Spleen (tissue), 11 donors: ENCODE results near the gene RIMBP2. TPM values are rescaled to one million over a fixed set of nuclear protein-coding genes. Genes with fewer than 3 reads are reported as not detected.

Experiments
- DNase-seq: peaks from one replicate; pipeline ENCODE4 v3.0.0-alpha.2; 2020
- H3K27ac ChIP-seq, 8 donors: fragments of 200-600 bp; sonication (generic) in 7 of 8; 1 replicate in 4 of 8; 2 replicates in 4 of 8; pipeline versions ENCODE4 v1.5.0 to v1.8.0; 2016 to 2021; ENCODE audit warnings: inconsistent platforms in 4 of 8, mild to moderate bottlenecking in 4 of 8, moderate library complexity in 1 of 8
- H3K27me3 ChIP-seq, 7 donors: fragments of 200-600 bp; sonication (generic) in 6 of 7; replicated peaks in 1 of 7; 1 replicate in 4 of 7; 2 replicates in 3 of 7; pipeline versions ENCODE4 v1.5.0 to v1.8.0; 2016 to 2021; ENCODE audit warnings: inconsistent platforms in 3 of 7, mild to moderate bottlenecking in 1 of 7
- H3K36me3 ChIP-seq, 6 donors: fragments of 200-600 bp; sonication (generic) in 5 of 6; 1 replicate in 4 of 6; 2 replicates in 2 of 6; pipeline versions ENCODE4 v1.5.0 to v1.8.0; 2016 to 2021; ENCODE audit warnings: inconsistent platforms in 2 of 6
- H3K4me1 ChIP-seq, 6 donors: fragments of 200-600 bp; sonication (generic) in 5 of 6; 1 replicate in 3 of 6; 2 replicates in 3 of 6; pipeline versions ENCODE4 v1.5.0 to v1.8.0; 2016 to 2021; ENCODE audit warnings: inconsistent platforms in 3 of 6
- H3K4me3 ChIP-seq, 8 donors: fragments of 200-600 bp; sonication (generic) in 7 of 8; 1 replicate in 4 of 8; 2 replicates in 4 of 8; pipeline versions ENCODE4 v1.5.0 to v1.8.0; 2016 to 2021; ENCODE audit warnings: inconsistent platforms in 4 of 8, mild to moderate bottlenecking in 4 of 8, moderate library complexity in 2 of 8
- H3K9me3 ChIP-seq, 8 donors: fragments of 200-600 bp; sonication (generic) in 7 of 8; 1 replicate in 4 of 8; 2 replicates in 4 of 8; pipeline versions ENCODE4 v1.5.0 to v1.8.0; 2016 to 2021; ENCODE audit warnings: inconsistent platforms in 4 of 8
- CTCF ChIP-seq, 11 experiments: fragments of 200-600 bp in 7 of 11; fragments of 450-650 bp in 4 of 11; sonication (generic) in 4 of 11; IDR thresholded peaks in 8 of 11; conservative IDR thresholded peaks in 3 of 11; 1 replicate in 7 of 11; 2 replicates in 4 of 11; pipeline versions ENCODE4 v1.4.0 to v1.8.0; 2016 to 2021; ENCODE audit warnings: antibody characterized with exemption in 11 of 11, inconsistent platforms in 4 of 11, mild to moderate bottlenecking in 1 of 11
- POLR2A ChIP-seq, 3 donors: fragments of 450-650 bp; IDR thresholded peaks; one replicate each; pipeline ENCODE4 v1.5.1; 2017; ENCODE audit warnings: antibody characterized with exemption in 3 of 3, mild to moderate bottlenecking in 1 of 3
- POLR2AphosphoS5 ChIP-seq, 3 donors: sonication (generic); formaldehyde crosslinking; IDR thresholded peaks; one replicate each; pipeline ENCODE4 v1.5.1; 2017; ENCODE audit warnings: antibody characterized with exemption in 3 of 3
- WGBS, 5 donors: extraction: QIAGEN DNeasy Blood & Tissue Kit in 3 of 5; methylation state at CpG; one replicate each; pipeline versions ENCODE4 v1.1.5 to v1.1.7; 2013 to 2018; 5-methylcytosine and 5-hydroxymethylcytosine counted together
- intact Hi-C: fragments of 100-400 bp; cut with DNase I; formaldehyde crosslinking; loops from one replicate; pipeline ENCODE4 v1.15.0; 2023; ENCODE audit warnings: low total_unique reads
- polyA plus RNA-seq, 3 donors: library from polyadenylated mRNA; stranded (reverse); fragments of 200-250 nt; gene quantifications; one replicate each; pipeline ENCODE4 v1.2.1, GENCODE V29; 2013
- total RNA-seq, 7 donors: library from RNA; depleted of rRNA in 3 of 7; stranded (reverse); fragments of >200 nt in 3 of 7; fragmentation: NEBNext Ultra II Directional in 4 of 7; extraction: Animal tissue kit (Norgen Biotek cat#: 25700) in 4 of 7; gene quantifications; one replicate each; pipeline versions ENCODE4 v1.1.0 to v1.2.1, GENCODE V29; 2016 to 2021
- donor health status: healthy with polysubstance abuse.
- donor health status: DM: no; HTN: no; CAD: no; lungs with moderate emphysema.
- donor health status: DM: no; HTN: no; CAD: no.
- donor health status: Bipolar disorder and iron deficiency.
- donor health status: healthy.
- donor health status: DM: no; HTN: no; CAD: no.
- donor health status: DM: yes; HTN: yes; CAD: no.

Gene RIMBP2
- total and polyA plus RNA-seq, 10 donors, result 0.05 to 5.2 (median 0.95) TPM

- intact Hi-C loops, result no loop called here
- Histone ChIP-seq H3K36me3 (no peaks in the 10 kb centered on the region), H3K27me3 (no peaks in the 10 kb centered on the region), H3K4me1 (no peaks in the 10 kb centered on the region), H3K4me3 (no peak overlapping the region), H3K9me3 (peaks cover 0 to 36% (median 26%) of the 10 kb centered on the region in 8 donors), H3K27ac (no peak overlapping the region)
- no peak for DNase-seq
- no peak for TF ChIP-seq POLR2A (IDR thresholded peaks at IDR 0.05)
- TF ChIP-seq CTCF (IDR thresholded peaks at IDR 0.05 in 8 of 11, conservative IDR thresholded peaks at IDR 0.05 in 3 of 11), result no peak
- TF ChIP-seq POLR2AphosphoS5 (IDR thresholded peaks at IDR 0.05), result no peak
- WGBS, 5 donors, result 75 to 91% (median 81%) methylated on average over 4 to 6 of the region's 6 CpGs
These were observed 149.5 kb downstream of the RIMBP2 start for GRCh38 chr12:130566446-130567155.

- intact Hi-C loops, result no loop called here
- Histone ChIP-seq H3K36me3 (no peaks in the 10 kb centered on the region), H3K4me3 (no peak overlapping the region), H3K9me3 (peaks cover 0 to 36% (median 26%) of the 10 kb centered on the region in 8 donors), H3K4me1 (no peaks in the 10 kb centered on the region), H3K27ac (no peak overlapping the region), H3K27me3 (no peaks in the 10 kb centered on the region)
- DNase-seq, result no peak
- WGBS, 5 donors, result 92 to 100% (median 97%) methylated on average over 1 of the region's 1 CpG
- TF ChIP-seq CTCF (IDR thresholded peaks at IDR 0.05 in 8 of 11, conservative IDR thresholded peaks at IDR 0.05 in 3 of 11) (no peak), POLR2A (IDR thresholded peaks at IDR 0.05) (no peak), POLR2AphosphoS5 (IDR thresholded peaks at IDR 0.05) (no peak)
These were observed 150.9 kb downstream of the RIMBP2 start for GRCh38 chr12:130565189-130565588.

- intact Hi-C loops, result no loop called here
- TF ChIP-seq CTCF (IDR thresholded peaks at IDR 0.05 in 8 of 11, conservative IDR thresholded peaks at IDR 0.05 in 3 of 11), result no peak
- no peak for TF ChIP-seq POLR2AphosphoS5 (IDR thresholded peaks at IDR 0.05)
- no peak for TF ChIP-seq POLR2A (IDR thresholded peaks at IDR 0.05)
- Histone ChIP-seq H3K27ac (no peak overlapping the region), H3K4me3 (no peak overlapping the region), H3K4me1 (no peaks in the 10 kb centered on the region), H3K9me3 (peaks cover 0 to 36% (median 26%) of the 10 kb centered on the region in 8 donors), H3K27me3 (no peaks in the 10 kb centered on the region), H3K36me3 (no peaks in the 10 kb centered on the region)
- 62 to 84% (median 79%) methylated on average over 2 of the region's 2 CpGs for WGBS, 5 donors
- DNase-seq, result no peak
These were observed 152.8 kb downstream of the RIMBP2 start for GRCh38 chr12:130563323-130563722.

- no peak for DNase-seq
- peaks cover 0 to under 1% (median 0%) of the 10 kb centered on the region in 7 donors for H3K27me3 ChIP-seq
- no peaks in the 10 kb centered on the region for H3K4me1 ChIP-seq
- H3K4me3 ChIP-seq, result no peak overlapping the region
- TF ChIP-seq POLR2A (IDR thresholded peaks at IDR 0.05) (no peak), POLR2AphosphoS5 (IDR thresholded peaks at IDR 0.05) (no peak), CTCF (IDR thresholded peaks at IDR 0.05 in 8 of 11, conservative IDR thresholded peaks at IDR 0.05 in 3 of 11) (no peak)
- intact Hi-C loops, result no loop called here
- H3K36me3 ChIP-seq, result no peaks in the 10 kb centered on the region
- 69 to 93% (median 72%) methylated on average over 5 of the region's 5 CpGs for WGBS, 5 donors
- H3K27ac ChIP-seq, result no peak overlapping the region
- H3K9me3 ChIP-seq, result peaks cover 0 to 36% (median 26%) of the 10 kb centered on the region in 8 donors
These were observed 153.4 kb downstream of the RIMBP2 start for GRCh38 chr12:130562716-130563115.
